K562 (cell line): ENCODE data around the gene TMPRSS9. TPM values are rescaled to one million over a fixed set of nuclear protein-coding genes. Genes with fewer than 3 reads are reported as not detected.

ENCODE experiments used
- ATF6 ChIP-seq: sonication (generic); formaldehyde crosslinking; IDR thresholded peaks from 2 replicates; pipeline ENCODE4 v1.4.0; 2020; ENCODE audit warnings: mild to moderate bottlenecking, missing genetic modification reagents
- BRD9 ChIP-seq: fragments of 450-650 bp; IDR thresholded peaks from 2 replicates; pipeline ENCODE4 v1.6.1; 2018; ENCODE audit warnings: low read depth; ENCODE audit not compliant: partially characterized antibody
- CHD2 ChIP-seq: IDR thresholded peaks from 2 replicates; pipeline ENCODE4 v1.6.1; 2011; ENCODE audit warnings: low read depth, low read length
- CTBP1 ChIP-seq: fragments of 450-650 bp; IDR thresholded peaks from 2 replicates; pipeline ENCODE4 v1.6.1; 2016; ENCODE audit warnings: borderline replicate concordance
- GTF2E2 ChIP-seq: fragments of 200-800 bp; sonication (Bioruptor generic); IDR thresholded peaks from 2 replicates; pipeline ENCODE4 v1.6.1; 2016; ENCODE audit warnings: missing genetic modification characterization, missing compliant biosample characterization
- MAFK ChIP-seq: IDR thresholded peaks from 2 replicates; pipeline ENCODE4 v1.6.1; 2011; ENCODE audit warnings: low read length, improper control_type of control experiment
- MCM7 ChIP-seq, 2 experiments: fragments of 450-650 bp; IDR thresholded peaks; 2 replicates each; pipeline ENCODE4 v1.6.1; 2016 to 2018
- NR0B1 ChIP-seq: fragments of 450-650 bp; IDR thresholded peaks from one replicate; pipeline ENCODE4 v1.6.1; 2018; ENCODE audit warnings: mild to moderate bottlenecking, moderate library complexity; ENCODE audit not compliant: partially characterized antibody
- SNIP1 ChIP-seq: fragments of 450-650 bp; IDR thresholded peaks from 2 replicates; pipeline ENCODE4 v1.7.1; 2017; ENCODE audit warnings: low read depth, mild to moderate bottlenecking
- TAF1 ChIP-seq: IDR thresholded peaks from 2 replicates; pipeline ENCODE4 v1.6.1; 2011; ENCODE audit warnings: mild to moderate bottlenecking, low read length, moderate library complexity; ENCODE audit not compliant: insufficient read depth, control insufficient read depth, severe bottlenecking; ENCODE audit errors: extremely low read depth
- TRIM25 ChIP-seq: fragments of 450-650 bp; IDR thresholded peaks from 2 replicates; pipeline ENCODE4 v1.7.0; 2016; ENCODE audit warnings: borderline replicate concordance
- ZBTB17 ChIP-seq: fragments of 450-650 bp; formaldehyde crosslinking; IDR thresholded peaks from 2 replicates; pipeline ENCODE4 v1.4.0; 2020; ENCODE audit warnings: mild to moderate bottlenecking
- ZBTB49 ChIP-seq: sonication (generic); formaldehyde crosslinking; IDR thresholded peaks from 2 replicates; pipeline ENCODE4 v1.8.0; 2022; ENCODE audit warnings: missing genetic modification reagents, mild to moderate bottlenecking, borderline replicate concordance
- ZNF778 ChIP-seq: fragments of 450-650 bp; formaldehyde crosslinking; IDR thresholded peaks from 2 replicates; pipeline ENCODE4 v1.4.0; 2020; ENCODE audit warnings: mild to moderate bottlenecking, moderate library complexity
- ZSCAN29 ChIP-seq: fragments of 450-650 bp; IDR thresholded peaks from 2 replicates; pipeline ENCODE4 v1.6.1; 2017
- polyA plus RNA-seq, 8 experiments: library from polyadenylated mRNA; depleted of rRNA in 4 of 8; stranded (reverse) in 5 of 8; unstranded in 3 of 8; fragments of >200 nt; fragmentation: Nextera tagmentation in 2 of 8; fragmentation: Illumina TruSeq in 1 of 8; extraction: Ambion mirVana in 2 of 8; extraction: Trizol in 1 of 8; gene quantifications; 2 replicates each; pipeline versions ENCODE4 v1.2.1 to v1.2.3, GENCODE V29; 2011 to 2014; ENCODE audit warnings: inconsistent platforms in 1 of 8, missing spikeins in 1 of 8
- total RNA-seq, 7 experiments: library from RNA; depleted of rRNA in 6 of 7; stranded (reverse); fragments of >200 nt in 6 of 7; fragmentation: Illumina TruSeq in 2 of 7; extraction: Trizol in 2 of 7; gene quantifications; 2 replicates each; pipeline versions ENCODE4 v1.2.1 to v1.2.3, GENCODE V29; 2011 to 2021; ENCODE audit warnings: low replicate concordance in 1 of 7
- TF ChIP-seq, protein P1 (sequence below): IDR thresholded peaks from 2 replicates; pipeline ENCODE4 v1.6.1; 2011; ENCODE audit warnings: borderline replicate concordance, low read depth, mild to moderate bottlenecking, moderate library complexity, low read length; ENCODE audit not compliant: insufficient read depth, poor library complexity, severe bottlenecking

Gene TMPRSS9
- total and polyA plus RNA-seq, 9 of the 15 experiments (the other 6 are each of a cell fraction or from before 2014, with no cell fraction given): 0.01 to 0.03 TPM; not detected in 7

- TF ChIP-seq ZBTB49 (CRISPR knock-in tag): no peak
- no peak for TF ChIP-seq GTF2E2 (tag)
- no peak for TF ChIP-seq MAFK
- TF ChIP-seq ATF6: no peak
- TF ChIP-seq TAF1: no peak
- TF ChIP-seq, protein P1, sequence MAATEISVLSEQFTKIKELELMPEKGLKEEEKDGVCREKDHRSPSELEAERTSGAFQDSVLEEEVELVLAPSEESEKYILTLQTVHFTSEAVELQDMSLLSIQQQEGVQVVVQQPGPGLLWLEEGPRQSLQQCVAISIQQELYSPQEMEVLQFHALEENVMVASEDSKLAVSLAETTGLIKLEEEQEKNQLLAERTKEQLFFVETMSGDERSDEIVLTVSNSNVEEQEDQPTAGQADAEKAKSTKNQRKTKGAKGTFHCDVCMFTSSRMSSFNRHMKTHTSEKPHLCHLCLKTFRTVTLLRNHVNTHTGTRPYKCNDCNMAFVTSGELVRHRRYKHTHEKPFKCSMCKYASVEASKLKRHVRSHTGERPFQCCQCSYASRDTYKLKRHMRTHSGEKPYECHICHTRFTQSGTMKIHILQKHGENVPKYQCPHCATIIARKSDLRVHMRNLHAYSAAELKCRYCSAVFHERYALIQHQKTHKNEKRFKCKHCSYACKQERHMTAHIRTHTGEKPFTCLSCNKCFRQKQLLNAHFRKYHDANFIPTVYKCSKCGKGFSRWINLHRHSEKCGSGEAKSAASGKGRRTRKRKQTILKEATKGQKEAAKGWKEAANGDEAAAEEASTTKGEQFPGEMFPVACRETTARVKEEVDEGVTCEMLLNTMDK: no peak
- TF ChIP-seq CTBP1: 0 out of 2 replicates have a peak, but pooled peaks have one; percentile 33
- no peak for TF ChIP-seq CHD2
- peak; percentile 88; the same call in 1 of the 2 replicates for TF ChIP-seq TRIM25
- TF ChIP-seq ZNF778 (CRISPR knock-in tag): no peak
- TF ChIP-seq ZSCAN29: no peak
- peak; percentile 77 for TF ChIP-seq BRD9
- peak in 1 of 2 experiments; percentile 56; a peak in 1 of 4 replicates for TF ChIP-seq MCM7 (IDR thresholded peaks at IDR 0.05)
- TF ChIP-seq SNIP1: no peak
- TF ChIP-seq ZBTB17 (CRISPR knock-in tag): no peak
- TF ChIP-seq NR0B1: no peak
Observed at GRCh38 chr19:2345794-2346663, 14.0 kb upstream of the TMPRSS9 start (continued).
